Right lobe of liver (tissue), 4 donors: ENCODE data around the gene ARF6.

ENCODE experiments used
- CTCF ChIP-seq, 4 donors: fragments of 200-600 bp in 3 of 4; fragments of 450-650 bp in 1 of 4; IDR thresholded peaks; one replicate each; pipeline versions ENCODE4 v1.5.1 to v1.8.0; 2016 to 2022; ENCODE audit warnings: antibody characterized with exemption in 4 of 4, mild to moderate bottlenecking in 2 of 4
- POLR2A ChIP-seq: fragments of 450-650 bp; IDR thresholded peaks from one replicate; pipeline ENCODE4 v1.6.1; 2017; ENCODE audit warnings: antibody characterized with exemption, mild to moderate bottlenecking
- donor health status: DM: no; HTN: no; CAD: no.
- donor health status: DM: no; HTN: no; CAD: no.
- donor health status: DM: no; HTN: yes; CAD: no.

GRCh38 chr14:49940808-49941421 lies 48.0 kb downstream of the ARF6 start:
- TF ChIP-seq CTCF (IDR thresholded peaks at IDR 0.05) (no peak), POLR2A (no peak)
